GM23338 (cell line): ENCODE data around the gene DPF1. TPM values are rescaled to one million over a fixed set of nuclear protein-coding genes. Genes with fewer than 3 reads are reported as not detected.

Source experiments
- ATAC-seq: fragments of 200-7000 bp; cut with Tn5 transposase; 3 replicates; pipeline ENCODE4 v1.9.1; 2020
- DNase-seq: peaks from one replicate; pipeline ENCODE4 v3.0.0-alpha.2; 2015; ENCODE audit warnings: low spot score
- H2AFZ ChIP-seq: fragments of 200-600 bp; sonication (generic); 2 replicates; pipeline ENCODE4 v1.8.0; 2016; ENCODE audit warnings: antibody characterized with exemption, mild to moderate bottlenecking, moderate library complexity
- H3F3A ChIP-seq: fragments of 200-600 bp; sonication (generic); replicated peaks from 2 replicates; pipeline ENCODE4 v1.8.0; 2017; ENCODE audit warnings: antibody characterized with exemption, mixed run types, low read depth
- H3K27ac ChIP-seq: fragments of 200-600 bp; sonication (generic); 2 replicates; pipeline ENCODE4 v1.6.1; 2016; ENCODE audit warnings: low read depth
- H3K27me3 ChIP-seq: fragments of 200-600 bp; sonication (generic); 2 replicates; pipeline ENCODE4 v1.8.0; 2016; ENCODE audit warnings: mild to moderate bottlenecking, mixed run types, moderate library complexity; ENCODE audit not compliant: insufficient read depth
- H3K36me3 ChIP-seq: fragments of 200-600 bp; sonication (generic); 2 replicates; pipeline ENCODE4 v1.8.0; 2016; ENCODE audit warnings: mild to moderate bottlenecking; ENCODE audit not compliant: insufficient read depth
- H3K4me1 ChIP-seq: fragments of 200-600 bp; sonication (generic); 2 replicates; pipeline ENCODE4 v1.8.0; 2016; ENCODE audit warnings: mild to moderate bottlenecking, moderate library complexity; ENCODE audit not compliant: insufficient read depth
- H3K4me2 ChIP-seq: fragments of 200-600 bp; sonication (generic); 2 replicates; pipeline ENCODE4 v1.7.1; 2017; ENCODE audit warnings: mixed run types
- H3K4me3 ChIP-seq: fragments of 200-600 bp; sonication (generic); 2 replicates; pipeline ENCODE4 v1.6.1; 2016; ENCODE audit warnings: mixed run types
- H3K79me2 ChIP-seq: fragments of 200-600 bp; sonication (generic); replicated peaks from 2 replicates; pipeline ENCODE4 v1.8.0; 2017; ENCODE audit warnings: mild to moderate bottlenecking; ENCODE audit not compliant: insufficient read depth
- H3K9me2 ChIP-seq: fragments of 200-600 bp; sonication (generic); 2 replicates; pipeline ENCODE4 v1.8.0; 2017; ENCODE audit not compliant: insufficient read depth
- H4K20me1 ChIP-seq: fragments of 200-600 bp; sonication (generic); replicated peaks from 2 replicates; pipeline ENCODE4 v1.8.0; 2017; ENCODE audit warnings: mild to moderate bottlenecking; ENCODE audit not compliant: insufficient read depth
- H3K27ac Mint-ChIP-seq: 2 replicates; pipeline ENCODE4 v1.8.0; 2020; ENCODE audit warnings: inconsistent platforms, mild to moderate bottlenecking, moderate library complexity, mixed read lengths
- H3K27me3 Mint-ChIP-seq: 3 replicates; pipeline ENCODE4 v1.8.0; 2022; ENCODE audit warnings: low read depth, mild to moderate bottlenecking, moderate library complexity, mixed read lengths, inconsistent platforms; ENCODE audit not compliant: insufficient read depth, poor library complexity
- H3K36me3 Mint-ChIP-seq: 3 replicates; pipeline ENCODE4 v1.8.0; 2021; ENCODE audit warnings: low read depth, mild to moderate bottlenecking, inconsistent platforms, moderate library complexity, mixed read lengths
- H3K4me1 Mint-ChIP-seq: 3 replicates; pipeline ENCODE4 v1.8.0; 2020; ENCODE audit warnings: mild to moderate bottlenecking, inconsistent platforms, mixed read lengths
- H3K4me3 Mint-ChIP-seq: 3 replicates; pipeline ENCODE4 v1.8.0; 2021; ENCODE audit warnings: moderate library complexity, mild to moderate bottlenecking, inconsistent platforms, mixed read lengths
- H3K9me3 Mint-ChIP-seq: 3 replicates; pipeline ENCODE4 v1.8.0; 2020; ENCODE audit warnings: moderate library complexity, mild to moderate bottlenecking, inconsistent platforms, mixed read lengths
- CREB1 ChIP-seq: fragments of 250-450 bp; sonication (Bioruptor Pico); IDR thresholded peaks from 2 replicates; pipeline ENCODE4 v1.5.0; 2020; ENCODE audit warnings: low read depth, mild to moderate bottlenecking, moderate library complexity
- EZH2 ChIP-seq: fragments of 200-600 bp; sonication (generic); IDR thresholded peaks from one replicate; pipeline ENCODE4 v1.8.0; 2017; ENCODE audit warnings: antibody characterized with exemption, mild to moderate bottlenecking, low read depth; ENCODE audit not compliant: unreplicated experiment
- EZH2phosphoT487 ChIP-seq: fragments of 200-600 bp; sonication (generic); IDR thresholded peaks from one replicate; pipeline ENCODE4 v1.8.1; 2018; ENCODE audit warnings: antibody characterized with exemption; ENCODE audit not compliant: unreplicated experiment
- JUNB ChIP-seq: IDR thresholded peaks from one replicate; pipeline ENCODE4 v1.6.1; 2016; ENCODE audit warnings: antibody characterized with exemption; ENCODE audit not compliant: unreplicated experiment
- NANOG ChIP-seq: IDR thresholded peaks from 2 replicates; pipeline ENCODE4 v1.6.1; 2016; ENCODE audit warnings: antibody characterized with exemption, borderline replicate concordance
- POLR2AphosphoS5 ChIP-seq: IDR thresholded peaks from 2 replicates; pipeline ENCODE4 v1.6.1; 2016; ENCODE audit warnings: antibody characterized with exemption, low read depth
- ZNF331 ChIP-seq: fragments of 250-450 bp; sonication (Bioruptor Pico); IDR thresholded peaks from 2 replicates; pipeline ENCODE4 v1.5.0; 2020; ENCODE audit warnings: low read depth, mild to moderate bottlenecking, moderate library complexity
- polyA plus RNA-seq: library from polyadenylated mRNA; unstranded; fragments of >200 nt; fragmentation: Nextera tagmentation; extraction: Ambion mirVana; gene quantifications from 2 replicates; pipeline ENCODE4 v1.2.1, GENCODE V29; 2016
- total RNA-seq: library from RNA; depleted of rRNA; stranded (reverse); fragments of >200 nt; shearing (Covaris generic); gene quantifications from 2 replicates; pipeline ENCODE4 v1.2.3, GENCODE V29; 2014
- TF ChIP-seq, protein P1 (sequence below): IDR thresholded peaks from one replicate; pipeline ENCODE4 v1.6.1; 2018; ENCODE audit warnings: antibody characterized with exemption; ENCODE audit not compliant: unreplicated experiment
- TF ChIP-seq, protein P2 (sequence below), 2 experiments: fragments of 200-600 bp in 1 of 2; sonication (generic) in 1 of 2; conservative IDR thresholded peaks; 2 replicates each; pipeline versions ENCODE4 v1.5.1 to v1.6.1; 2016 to 2017; ENCODE audit warnings: antibody characterized with exemption in 2 of 2, low read depth in 2 of 2, mild to moderate bottlenecking in 2 of 2, moderate library complexity in 1 of 2
- TF ChIP-seq, protein P3 (sequence below): fragments of 250-450 bp; sonication (Bioruptor Pico); IDR thresholded peaks from 2 replicates; pipeline ENCODE4 v1.5.0; 2020; ENCODE audit warnings: mild to moderate bottlenecking, moderate library complexity

Gene DPF1
- total and polyA plus RNA-seq, 2 experiments from 2014 or later = 8.3 to 11.7 TPM

DNA sequence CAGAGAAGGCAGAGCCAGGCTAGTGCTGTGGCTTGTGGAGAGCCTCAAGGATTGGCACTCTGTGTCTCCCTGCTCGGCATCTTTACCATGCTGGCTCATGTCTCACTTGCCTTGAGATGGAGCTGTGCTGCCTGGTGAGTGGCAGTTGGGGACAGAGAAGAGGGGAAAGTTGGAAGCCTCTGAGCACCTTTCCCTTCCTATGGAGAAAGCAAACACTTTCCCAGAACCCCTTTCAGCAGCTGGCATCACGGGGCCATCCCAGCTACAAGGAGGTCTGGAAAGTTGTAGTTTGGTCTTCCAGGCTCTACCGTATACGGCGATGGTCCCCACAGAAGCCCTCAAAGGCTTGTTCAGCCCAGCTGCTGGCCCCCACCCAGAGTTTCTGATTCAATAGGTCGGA is 58.7 kb downstream of the DPF1 start (continued):
- TF ChIP-seq, protein P1, sequence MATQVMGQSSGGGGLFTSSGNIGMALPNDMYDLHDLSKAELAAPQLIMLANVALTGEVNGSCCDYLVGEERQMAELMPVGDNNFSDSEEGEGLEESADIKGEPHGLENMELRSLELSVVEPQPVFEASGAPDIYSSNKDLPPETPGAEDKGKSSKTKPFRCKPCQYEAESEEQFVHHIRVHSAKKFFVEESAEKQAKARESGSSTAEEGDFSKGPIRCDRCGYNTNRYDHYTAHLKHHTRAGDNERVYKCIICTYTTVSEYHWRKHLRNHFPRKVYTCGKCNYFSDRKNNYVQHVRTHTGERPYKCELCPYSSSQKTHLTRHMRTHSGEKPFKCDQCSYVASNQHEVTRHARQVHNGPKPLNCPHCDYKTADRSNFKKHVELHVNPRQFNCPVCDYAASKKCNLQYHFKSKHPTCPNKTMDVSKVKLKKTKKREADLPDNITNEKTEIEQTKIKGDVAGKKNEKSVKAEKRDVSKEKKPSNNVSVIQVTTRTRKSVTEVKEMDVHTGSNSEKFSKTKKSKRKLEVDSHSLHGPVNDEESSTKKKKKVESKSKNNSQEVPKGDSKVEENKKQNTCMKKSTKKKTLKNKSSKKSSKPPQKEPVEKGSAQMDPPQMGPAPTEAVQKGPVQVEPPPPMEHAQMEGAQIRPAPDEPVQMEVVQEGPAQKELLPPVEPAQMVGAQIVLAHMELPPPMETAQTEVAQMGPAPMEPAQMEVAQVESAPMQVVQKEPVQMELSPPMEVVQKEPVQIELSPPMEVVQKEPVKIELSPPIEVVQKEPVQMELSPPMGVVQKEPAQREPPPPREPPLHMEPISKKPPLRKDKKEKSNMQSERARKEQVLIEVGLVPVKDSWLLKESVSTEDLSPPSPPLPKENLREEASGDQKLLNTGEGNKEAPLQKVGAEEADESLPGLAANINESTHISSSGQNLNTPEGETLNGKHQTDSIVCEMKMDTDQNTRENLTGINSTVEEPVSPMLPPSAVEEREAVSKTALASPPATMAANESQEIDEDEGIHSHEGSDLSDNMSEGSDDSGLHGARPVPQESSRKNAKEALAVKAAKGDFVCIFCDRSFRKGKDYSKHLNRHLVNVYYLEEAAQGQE = no peak
- no peak for TF ChIP-seq NANOG

DNA sequence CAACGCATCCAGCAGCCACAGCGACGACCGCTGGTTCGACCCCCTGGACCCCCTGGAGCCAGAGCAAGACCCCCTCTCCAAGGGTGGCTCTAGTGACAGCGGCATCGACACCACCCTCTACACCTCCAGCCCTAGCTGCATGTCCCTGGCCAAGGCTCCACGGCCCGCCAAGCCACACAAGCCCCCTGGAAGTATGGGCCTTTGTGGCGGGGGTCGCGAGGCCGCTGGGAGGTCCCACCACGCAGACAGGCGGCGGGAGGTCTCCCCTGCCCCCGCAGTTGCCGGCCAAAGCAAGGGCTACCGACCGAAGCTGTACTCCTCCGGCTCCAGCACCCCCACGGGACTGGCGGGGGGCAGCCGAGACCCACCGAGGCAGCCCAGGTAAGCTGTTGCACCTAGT is 59.5 kb downstream of the DPF1 start:
- H3F3A ChIP-seq = no peaks in the 10 kb centered on the region
- H2AFZ ChIP-seq = no peak overlapping the region
- no peaks in the 10 kb centered on the region for H3K9me2 ChIP-seq

More for the DNA sequence above, 59.5 kb downstream of the DPF1 start:
- H3K4me3 Mint-ChIP-seq = no peak overlapping the region
- H3K27ac Mint-ChIP-seq = peak overlapping the region; percentile 81; the same call in 1 of the 2 replicates
- H3K27me3 ChIP-seq = no peaks in the 10 kb centered on the region
- no peaks in the 10 kb centered on the region for H3K79me2 ChIP-seq
- peaks cover 3% of the 10 kb centered on the region for H3K36me3 ChIP-seq
- ATAC-seq (no peak), DNase-seq (no peak)
- H4K20me1 ChIP-seq = no peaks in the 10 kb centered on the region; the same call in 1 of the 2 replicates
- H3K9me3 Mint-ChIP-seq = peaks cover 20% of the 10 kb centered on the region
- H3K36me3 Mint-ChIP-seq = peaks cover 47% of the 10 kb centered on the region
- peaks cover 12% of the 10 kb centered on the region; the same call in 2 of the 3 replicates for H3K4me1 Mint-ChIP-seq
- no peak overlapping the region for H3K27ac ChIP-seq
- TF ChIP-seq, protein P2, sequence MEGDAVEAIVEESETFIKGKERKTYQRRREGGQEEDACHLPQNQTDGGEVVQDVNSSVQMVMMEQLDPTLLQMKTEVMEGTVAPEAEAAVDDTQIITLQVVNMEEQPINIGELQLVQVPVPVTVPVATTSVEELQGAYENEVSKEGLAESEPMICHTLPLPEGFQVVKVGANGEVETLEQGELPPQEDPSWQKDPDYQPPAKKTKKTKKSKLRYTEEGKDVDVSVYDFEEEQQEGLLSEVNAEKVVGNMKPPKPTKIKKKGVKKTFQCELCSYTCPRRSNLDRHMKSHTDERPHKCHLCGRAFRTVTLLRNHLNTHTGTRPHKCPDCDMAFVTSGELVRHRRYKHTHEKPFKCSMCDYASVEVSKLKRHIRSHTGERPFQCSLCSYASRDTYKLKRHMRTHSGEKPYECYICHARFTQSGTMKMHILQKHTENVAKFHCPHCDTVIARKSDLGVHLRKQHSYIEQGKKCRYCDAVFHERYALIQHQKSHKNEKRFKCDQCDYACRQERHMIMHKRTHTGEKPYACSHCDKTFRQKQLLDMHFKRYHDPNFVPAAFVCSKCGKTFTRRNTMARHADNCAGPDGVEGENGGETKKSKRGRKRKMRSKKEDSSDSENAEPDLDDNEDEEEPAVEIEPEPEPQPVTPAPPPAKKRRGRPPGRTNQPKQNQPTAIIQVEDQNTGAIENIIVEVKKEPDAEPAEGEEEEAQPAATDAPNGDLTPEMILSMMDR (conservative IDR thresholded peaks at IDR 0.05; ENCODE audit: low read depth in 2 of 2) = no peak
- no peak for TF ChIP-seq POLR2AphosphoS5
- no peak for TF ChIP-seq EZH2
- TF ChIP-seq, protein P3, sequence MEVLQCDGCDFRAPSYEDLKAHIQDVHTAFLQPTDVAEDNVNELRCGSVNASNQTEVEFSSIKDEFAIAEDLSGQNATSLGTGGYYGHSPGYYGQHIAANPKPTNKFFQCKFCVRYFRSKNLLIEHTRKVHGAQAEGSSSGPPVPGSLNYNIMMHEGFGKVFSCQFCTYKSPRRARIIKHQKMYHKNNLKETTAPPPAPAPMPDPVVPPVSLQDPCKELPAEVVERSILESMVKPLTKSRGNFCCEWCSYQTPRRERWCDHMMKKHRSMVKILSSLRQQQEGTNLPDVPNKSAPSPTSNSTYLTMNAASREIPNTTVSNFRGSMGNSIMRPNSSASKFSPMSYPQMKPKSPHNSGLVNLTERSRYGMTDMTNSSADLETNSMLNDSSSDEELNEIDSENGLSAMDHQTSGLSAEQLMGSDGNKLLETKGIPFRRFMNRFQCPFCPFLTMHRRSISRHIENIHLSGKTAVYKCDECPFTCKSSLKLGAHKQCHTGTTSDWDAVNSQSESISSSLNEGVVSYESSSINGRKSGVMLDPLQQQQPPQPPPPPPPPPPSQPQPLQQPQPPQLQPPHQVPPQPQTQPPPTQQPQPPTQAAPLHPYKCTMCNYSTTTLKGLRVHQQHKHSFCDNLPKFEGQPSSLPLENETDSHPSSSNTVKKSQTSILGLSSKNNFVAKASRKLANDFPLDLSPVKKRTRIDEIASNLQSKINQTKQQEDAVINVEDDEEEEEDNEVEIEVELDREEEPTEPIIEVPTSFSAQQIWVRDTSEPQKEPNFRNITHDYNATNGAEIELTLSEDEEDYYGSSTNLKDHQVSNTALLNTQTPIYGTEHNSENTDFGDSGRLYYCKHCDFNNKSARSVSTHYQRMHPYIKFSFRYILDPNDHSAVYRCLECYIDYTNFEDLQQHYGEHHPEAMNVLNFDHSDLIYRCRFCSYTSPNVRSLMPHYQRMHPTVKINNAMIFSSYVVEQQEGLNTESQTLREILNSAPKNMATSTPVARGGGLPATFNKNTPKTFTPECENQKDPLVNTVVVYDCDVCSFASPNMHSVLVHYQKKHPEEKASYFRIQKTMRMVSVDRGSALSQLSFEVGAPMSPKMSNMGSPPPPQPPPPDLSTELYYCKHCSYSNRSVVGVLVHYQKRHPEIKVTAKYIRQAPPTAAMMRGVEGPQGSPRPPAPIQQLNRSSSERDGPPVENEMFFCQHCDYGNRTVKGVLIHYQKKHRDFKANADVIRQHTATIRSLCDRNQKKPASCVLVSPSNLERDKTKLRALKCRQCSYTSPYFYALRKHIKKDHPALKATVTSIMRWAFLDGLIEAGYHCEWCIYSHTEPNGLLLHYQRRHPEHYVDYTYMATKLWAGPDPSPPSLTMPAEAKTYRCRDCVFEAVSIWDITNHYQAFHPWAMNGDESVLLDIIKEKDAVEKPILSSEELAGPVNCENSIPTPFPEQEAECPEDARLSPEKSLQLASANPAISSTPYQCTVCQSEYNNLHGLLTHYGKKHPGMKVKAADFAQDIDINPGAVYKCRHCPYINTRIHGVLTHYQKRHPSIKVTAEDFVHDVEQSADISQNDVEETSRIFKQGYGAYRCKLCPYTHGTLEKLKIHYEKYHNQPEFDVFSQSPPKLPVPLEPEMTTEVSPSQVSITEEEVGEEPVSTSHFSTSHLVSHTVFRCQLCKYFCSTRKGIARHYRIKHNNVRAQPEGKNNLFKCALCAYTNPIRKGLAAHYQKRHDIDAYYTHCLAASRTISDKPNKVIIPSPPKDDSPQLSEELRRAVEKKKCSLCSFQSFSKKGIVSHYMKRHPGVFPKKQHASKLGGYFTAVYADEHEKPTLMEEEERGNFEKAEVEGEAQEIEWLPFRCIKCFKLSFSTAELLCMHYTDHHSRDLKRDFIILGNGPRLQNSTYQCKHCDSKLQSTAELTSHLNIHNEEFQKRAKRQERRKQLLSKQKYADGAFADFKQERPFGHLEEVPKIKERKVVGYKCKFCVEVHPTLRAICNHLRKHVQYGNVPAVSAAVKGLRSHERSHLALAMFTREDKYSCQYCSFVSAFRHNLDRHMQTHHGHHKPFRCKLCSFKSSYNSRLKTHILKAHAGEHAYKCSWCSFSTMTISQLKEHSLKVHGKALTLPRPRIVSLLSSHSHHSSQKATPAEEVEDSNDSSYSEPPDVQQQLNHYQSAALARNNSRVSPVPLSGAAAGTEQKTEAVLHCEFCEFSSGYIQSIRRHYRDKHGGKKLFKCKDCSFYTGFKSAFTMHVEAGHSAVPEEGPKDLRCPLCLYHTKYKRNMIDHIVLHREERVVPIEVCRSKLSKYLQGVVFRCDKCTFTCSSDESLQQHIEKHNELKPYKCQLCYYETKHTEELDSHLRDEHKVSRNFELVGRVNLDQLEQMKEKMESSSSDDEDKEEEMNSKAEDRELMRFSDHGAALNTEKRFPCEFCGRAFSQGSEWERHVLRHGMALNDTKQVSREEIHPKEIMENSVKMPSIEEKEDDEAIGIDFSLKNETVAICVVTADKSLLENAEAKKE = no peak
- TF ChIP-seq ZNF331 (CRISPR knock-in tag) = no peak
- TF ChIP-seq JUNB = no peak
- TF ChIP-seq EZH2phosphoT487 = no peak
- no peak for TF ChIP-seq CREB1
- H3K4me1 ChIP-seq = peaks cover 15% of the 10 kb centered on the region
- H3K4me3 ChIP-seq = no peak overlapping the region
- no peak overlapping the region for H3K4me2 ChIP-seq
- H3K27me3 Mint-ChIP-seq = peaks cover 16% of the 10 kb centered on the region
